Measurements from ENCODE around the gene PREP.

PREP gene

GRCh38 chr6:105391705-105392104 lies 11.2 kb downstream of the PREP start:
- FAIRE-seq = no peak

GRCh38 chr6:105389543-105389942 lies 13.3 kb downstream of the PREP start:
- FAIRE-seq = no peak

GRCh38 chr6:105388392-105388791 lies 14.5 kb downstream of the PREP start:
- no peak for FAIRE-seq

DNA sequence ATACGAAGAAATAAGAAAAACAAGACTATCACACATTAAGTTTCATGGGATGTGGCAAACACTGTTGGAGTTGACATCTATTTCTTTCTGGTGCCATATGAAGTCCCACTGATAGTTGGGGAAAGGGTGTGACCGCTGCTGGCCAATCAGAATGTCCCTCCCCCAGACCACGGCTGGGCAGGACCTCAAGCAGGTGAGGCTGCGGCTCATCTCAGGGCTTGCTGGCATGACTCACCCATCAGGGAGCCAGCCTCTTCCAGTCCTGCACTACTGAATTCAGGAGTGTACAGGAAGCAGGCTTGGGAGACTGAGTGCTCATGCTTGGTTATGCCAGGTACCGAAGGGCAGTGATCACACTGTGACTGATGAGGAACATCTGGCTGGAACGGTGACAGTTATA lies 18.9 kb downstream of the PREP start:
- no peak for FAIRE-seq

DNA sequence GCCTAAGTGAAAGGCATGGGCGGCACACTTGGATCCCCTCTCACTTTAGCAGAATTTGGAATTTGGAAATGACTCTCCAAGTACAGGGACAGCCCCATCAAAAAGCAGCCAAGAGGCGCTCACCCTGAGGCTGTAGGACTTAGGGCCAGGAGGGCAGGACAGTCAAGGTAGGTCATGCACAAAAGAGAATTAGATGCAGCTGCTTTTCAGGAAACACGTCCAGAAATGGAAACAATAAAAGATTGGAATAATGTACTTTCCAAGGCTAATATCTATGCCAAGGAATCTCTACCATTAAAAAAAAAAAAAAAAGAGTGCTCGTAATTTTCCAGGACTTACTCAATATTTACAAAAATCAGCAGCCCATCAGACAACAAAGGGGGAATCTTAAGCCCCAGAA lies 19.9 kb downstream of the PREP start:
- no peak for FAIRE-seq

DNA sequence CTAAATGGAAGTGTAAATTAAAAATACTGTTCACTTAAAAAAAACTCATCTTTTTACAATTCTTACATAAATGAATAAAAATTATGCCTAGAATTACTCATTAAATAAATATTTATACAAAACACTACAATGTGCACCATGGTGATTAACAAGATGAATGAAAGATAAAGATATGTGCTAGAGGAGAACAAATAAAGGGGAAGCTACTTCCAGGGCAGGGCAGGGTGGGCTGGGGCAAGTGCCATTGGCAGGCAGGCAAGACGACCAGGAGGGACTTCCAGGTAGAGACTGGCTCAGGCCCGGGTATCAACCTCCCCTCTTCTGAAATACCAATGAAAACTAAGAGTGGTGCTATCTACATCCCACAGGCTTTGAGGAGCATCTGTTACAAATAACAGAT lies 20.4 kb downstream of the PREP start:
- FAIRE-seq = no peak

GRCh38 chr6:105380634-105381033 lies 22.2 kb downstream of the PREP start:
- FAIRE-seq = no peak

- no peak for FAIRE-seq
These were observed 27.1 kb downstream of the PREP start for GRCh38 chr6:105375797-105376196.

DNA sequence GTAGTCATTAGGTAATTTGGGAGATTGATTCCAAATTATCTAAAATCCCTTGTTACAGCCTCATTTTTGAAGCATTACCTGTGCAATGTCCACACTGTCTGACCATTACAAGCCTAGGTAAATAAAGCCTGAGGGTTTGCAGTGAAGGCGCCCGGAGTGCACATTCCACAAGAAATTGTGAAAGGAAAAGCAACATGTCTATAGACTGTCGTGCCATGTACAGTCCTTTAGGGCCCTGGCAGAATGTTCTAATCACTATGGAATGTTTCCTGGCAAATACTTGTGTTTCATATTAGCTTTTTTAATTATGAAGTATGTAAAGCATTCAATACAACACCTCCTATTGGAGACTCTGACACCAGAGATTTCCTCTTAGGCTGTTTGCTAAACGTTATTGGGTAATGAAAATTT lies 28.9 kb downstream of the PREP start:
- FAIRE-seq = no peak

DNA sequence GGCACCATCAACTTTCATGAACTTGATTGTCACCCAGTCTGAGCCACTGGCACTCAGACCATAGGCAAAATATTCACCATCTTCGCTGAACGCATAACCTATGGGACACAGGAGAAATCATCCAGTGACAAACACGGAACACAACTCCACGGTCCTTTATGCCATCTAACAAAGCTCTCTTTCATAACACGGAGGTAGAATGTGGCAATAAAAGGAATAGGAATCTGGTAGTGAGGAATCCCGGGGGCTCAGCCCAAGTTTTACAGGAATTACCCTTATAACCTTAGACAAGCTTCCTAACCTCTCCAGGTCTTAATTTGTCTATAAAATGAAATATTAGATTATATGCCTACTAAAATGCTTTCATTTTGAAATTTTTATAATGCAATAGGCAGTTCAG lies 29.4 kb downstream of the PREP start:
- FAIRE-seq = no peak

DNA sequence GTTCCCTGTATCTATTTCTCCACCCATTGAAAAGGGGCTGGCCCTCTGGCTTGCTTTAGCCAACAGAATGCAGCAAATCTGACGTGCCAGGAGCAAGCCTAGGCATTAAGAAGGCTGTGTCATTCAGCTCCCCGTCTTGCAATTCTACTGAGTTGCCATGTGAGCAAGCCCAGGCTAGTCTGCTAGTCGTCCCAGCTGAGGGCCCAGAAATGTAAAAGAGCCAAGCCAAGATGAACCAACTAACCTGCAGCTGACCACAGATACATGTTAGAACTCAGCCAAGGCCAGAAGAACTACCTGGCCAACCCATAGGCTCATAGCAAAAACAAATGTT lies 30.1 kb downstream of the PREP start:
- no peak for FAIRE-seq

GRCh38 chr6:105372142-105372848 lies 30.6 kb downstream of the PREP start:
- no peak for FAIRE-seq

DNA sequence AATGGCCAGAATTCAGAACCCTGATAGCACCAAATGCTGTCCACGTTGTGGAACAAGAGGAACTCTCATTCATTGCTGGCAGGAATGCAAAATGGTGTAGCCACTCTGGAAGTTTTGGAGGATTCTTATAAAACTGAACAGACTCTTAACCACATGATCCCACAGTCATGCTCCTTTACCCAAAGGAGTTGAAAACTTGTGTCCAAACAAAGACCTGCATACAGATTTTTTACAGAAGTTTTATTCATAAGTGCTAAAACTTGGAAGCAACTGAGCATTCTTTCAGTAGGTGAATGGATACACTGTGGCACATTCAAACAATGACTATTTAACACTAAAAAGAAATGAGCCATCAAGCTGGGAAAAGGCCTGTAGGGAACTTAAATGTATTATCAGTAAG lies 32.5 kb downstream of the PREP start:
- FAIRE-seq = no peak

DNA sequence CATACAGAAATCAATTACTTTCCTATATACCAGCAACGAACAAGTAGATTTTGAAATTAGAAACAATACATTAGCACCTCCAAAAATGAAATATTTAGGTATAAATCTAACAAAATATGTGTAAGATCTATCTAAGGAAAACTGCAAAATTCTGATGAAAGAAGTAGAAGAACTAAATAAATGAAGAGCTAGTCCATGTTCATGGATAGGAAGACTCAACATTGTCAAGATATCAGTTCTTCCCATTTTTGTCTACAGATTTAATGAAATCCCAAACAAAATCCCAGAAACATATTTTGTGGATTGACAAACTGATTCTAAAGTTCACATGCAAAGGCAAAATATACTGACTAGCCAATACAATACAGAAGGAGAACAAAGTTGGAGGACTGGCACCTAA lies 33.7 kb downstream of the PREP start:
- FAIRE-seq = no peak

DNA sequence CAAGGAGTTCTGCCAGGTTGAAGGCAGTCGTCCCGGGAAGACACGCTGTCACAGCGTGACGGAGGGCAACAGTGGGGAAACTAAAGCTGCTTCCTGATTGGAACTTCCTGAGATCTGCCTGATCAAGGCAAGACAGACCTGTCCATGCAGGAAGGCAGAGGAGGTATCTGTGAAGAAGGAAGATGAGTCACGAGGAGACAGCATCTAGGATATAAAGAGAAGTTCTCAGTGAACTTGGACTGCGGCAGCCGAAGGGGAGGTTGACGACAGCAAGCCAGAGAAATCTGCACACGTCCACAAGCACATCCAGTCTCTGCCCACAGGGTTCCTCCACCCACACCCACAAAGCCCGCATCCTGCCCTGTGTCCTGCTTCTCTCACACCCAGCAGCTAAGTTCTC lies 38.6 kb downstream of the PREP start:
- no peak for FAIRE-seq

DNA sequence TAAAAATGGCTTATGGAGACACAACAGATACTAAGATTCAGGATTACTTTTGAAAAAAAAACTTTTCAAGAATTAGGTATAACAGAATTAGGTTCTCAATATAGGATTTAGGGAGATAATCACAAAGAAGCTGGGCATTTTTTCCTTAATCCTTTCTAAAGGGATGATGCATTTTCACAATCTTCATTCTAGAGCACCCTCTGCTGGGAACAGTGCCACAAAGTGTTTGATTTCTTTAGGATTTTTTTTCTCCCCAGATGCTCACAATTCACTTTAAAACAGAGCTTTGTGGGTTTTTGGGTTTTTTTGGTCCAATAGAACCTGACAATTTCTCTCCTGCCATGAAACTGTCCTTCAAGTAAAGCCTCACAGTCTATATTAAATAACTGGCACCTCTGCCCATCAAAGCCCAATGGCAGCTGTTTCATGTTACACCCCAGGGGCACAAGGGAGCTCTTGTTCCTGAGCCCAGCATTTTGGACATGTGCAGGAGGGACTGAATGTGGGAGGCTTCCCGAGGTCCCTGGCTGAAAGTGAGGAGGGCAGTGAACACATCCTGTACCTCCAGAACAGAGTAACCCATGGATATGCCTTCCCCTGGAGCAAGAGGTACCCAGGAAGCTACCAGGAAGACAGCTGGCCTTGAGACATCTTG lies 39.7 kb downstream of the PREP start:
- no peak for FAIRE-seq

DNA sequence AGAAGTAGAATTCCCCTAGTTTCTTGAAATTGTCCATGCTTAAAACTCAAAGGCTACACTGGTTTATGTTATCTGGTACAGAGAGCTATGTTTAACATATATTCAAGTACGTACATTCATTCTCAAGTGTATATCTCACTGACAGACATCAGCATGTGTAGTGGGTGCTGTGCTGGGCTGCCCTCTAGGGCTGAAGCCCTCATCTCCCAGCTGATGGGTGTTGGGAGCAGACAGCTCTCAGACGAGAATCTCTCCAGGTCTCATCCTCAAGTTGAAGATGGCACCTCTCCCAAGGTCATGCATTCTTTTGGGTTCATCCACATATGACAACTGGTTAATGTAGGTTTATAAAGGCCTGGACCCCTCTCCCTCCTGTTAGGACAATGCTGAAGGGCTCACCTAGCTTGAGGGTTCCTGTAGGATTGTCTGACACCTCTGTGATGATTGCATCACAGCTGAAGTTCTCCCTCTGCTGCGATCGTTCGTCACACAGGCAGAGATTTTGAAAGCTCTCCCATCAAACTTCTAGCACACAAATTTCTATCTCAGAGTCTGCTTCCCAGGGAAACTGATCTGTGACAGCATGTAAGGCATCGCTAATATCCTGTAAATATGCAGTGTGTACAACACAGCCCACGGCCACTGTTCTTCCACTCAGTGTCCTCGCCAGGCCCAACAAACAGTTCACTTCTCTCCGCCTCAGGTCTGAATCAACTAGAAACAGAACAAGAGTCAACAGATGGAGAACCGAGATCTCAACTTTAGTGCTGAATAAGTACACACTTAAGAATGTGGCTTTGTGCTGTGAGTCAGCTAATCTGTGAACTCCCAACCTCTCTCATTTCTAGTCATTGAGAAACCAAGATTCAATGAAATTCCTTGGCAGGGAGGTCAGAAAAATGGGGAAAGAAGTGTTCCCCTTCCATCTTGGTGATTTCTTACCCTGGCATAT lies 43.2 kb downstream of the PREP start:
- FAIRE-seq = no peak

DNA sequence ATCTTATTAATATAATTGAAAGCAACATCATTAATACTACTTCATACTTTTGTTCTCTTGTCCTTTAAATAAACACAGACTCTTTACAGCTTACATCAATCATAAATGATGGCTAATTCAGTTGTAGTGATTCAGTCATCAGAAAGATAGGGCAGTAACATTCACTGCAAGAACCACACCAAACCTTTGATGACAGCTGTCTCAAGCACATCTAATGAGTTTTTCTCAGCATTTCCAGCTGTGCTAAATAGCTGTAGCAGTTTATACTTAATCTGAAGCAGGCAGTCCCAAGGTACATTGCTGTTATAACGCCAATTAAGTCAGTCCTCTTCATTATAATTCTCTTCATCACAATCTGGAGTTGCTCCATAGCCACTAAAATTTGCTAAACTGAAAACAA lies 45.7 kb downstream of the PREP start:
- no peak for FAIRE-seq

GRCh38 chr6:105352037-105352617 lies 50.8 kb downstream of the PREP start:
- FAIRE-seq = no peak

DNA sequence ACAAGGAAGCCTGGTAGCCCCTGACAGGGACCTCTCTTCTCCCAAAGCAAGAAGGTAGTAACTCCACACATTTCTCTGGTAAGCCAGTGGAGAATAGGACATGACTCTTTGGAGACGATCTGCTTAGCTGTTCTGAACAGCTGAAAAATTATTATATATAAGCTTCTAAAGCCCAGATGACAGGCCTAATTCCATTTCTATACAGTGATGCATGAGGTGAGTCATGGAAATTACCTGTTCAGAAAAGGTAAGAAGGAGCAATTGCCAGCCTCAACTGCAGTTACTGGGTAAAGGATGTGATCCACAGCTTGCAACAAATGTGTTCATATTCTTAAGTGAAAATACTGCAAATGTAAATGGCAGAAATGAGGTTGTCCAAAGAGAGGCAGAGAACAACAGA lies 54.0 kb downstream of the PREP start:
- no peak for FAIRE-seq

GRCh38 chr6:105346052-105346451 lies 56.8 kb downstream of the PREP start:
- no peak for FAIRE-seq

DNA sequence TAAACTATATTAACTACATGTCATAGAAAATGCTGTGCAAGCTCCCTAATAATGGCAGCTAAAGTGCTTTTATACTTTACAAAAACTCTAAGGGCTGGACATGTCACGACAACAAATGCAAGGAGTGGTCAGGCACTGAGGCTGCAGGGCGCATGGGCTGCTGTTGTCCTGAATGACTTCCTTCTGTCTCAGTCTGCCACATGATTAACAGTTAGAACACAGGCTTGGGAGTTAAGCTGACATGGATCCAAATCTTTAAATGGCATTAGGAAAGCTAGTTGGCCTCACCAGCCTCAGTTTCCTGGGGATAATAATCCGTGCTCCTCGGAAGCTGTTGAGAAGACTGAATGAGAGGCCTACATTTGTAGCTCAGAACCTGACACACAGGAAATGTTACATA lies 57.4 kb downstream of the PREP start:
- no peak for FAIRE-seq

DNA sequence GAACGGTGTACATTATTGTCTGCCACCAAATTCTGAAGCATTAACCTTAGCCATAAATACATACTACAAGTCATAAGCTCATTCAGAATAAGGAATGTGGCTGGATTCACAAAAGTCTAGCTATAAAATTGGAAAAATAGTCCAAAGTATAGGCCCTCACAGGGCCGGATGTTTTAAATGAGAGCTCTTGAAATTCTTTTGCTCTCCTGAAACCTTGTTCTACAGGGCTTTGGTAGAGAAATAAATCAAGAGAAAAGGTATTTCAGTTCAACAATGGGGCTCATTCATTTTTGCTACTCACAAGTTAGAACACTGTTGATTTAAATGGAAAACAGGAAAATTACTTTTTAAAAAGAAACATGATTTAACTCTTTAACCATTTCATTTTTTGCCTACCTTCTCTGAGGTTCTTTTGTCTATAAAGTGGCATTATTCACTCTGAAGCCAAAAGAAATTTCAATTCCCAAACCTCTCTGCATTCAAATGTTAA lies 58.0 kb downstream of the PREP start:
- no peak for FAIRE-seq

Measured in endometrium (tissue), 2 donors.